Effector memory CD8-positive, alpha-beta T cell (primary cell): ENCODE results near the gene OXLD1.
A peak's percentile ranks its signal among the peaks of the same experiment; 100 is the strongest.

Source experiments
- ATAC-seq: fragments of 150-1000 bp; cut with Tn5 transposase; replicated peaks from 2 replicates; pipeline ENCODE4 v1.10.0; 2021; ENCODE audit warnings: mild to moderate bottlenecking, moderate library complexity
- DNase-seq, 3 experiments: peaks; one replicate each; pipeline ENCODE4 v3.0.0; 2021
- H3K27ac Mint-ChIP-seq, 2 donors: one replicate each; pipeline ENCODE4 v1.8.0; 2022; ENCODE audit warnings: mild to moderate bottlenecking in 2 of 2, mixed read lengths in 2 of 2, moderate library complexity in 2 of 2
- H3K27me3 Mint-ChIP-seq, 2 donors: one replicate each; pipeline ENCODE4 v1.8.0; 2022; ENCODE audit warnings: mixed read lengths in 2 of 2
- H3K36me3 Mint-ChIP-seq: one replicate; pipeline ENCODE4 v1.8.0; 2022; ENCODE audit warnings: mild to moderate bottlenecking, moderate library complexity, mixed read lengths; ENCODE audit not compliant: insufficient read depth
- H3K4me1 Mint-ChIP-seq, 2 donors: one replicate each; pipeline ENCODE4 v1.8.0; 2022; ENCODE audit warnings: low read depth in 2 of 2, mixed read lengths in 2 of 2
- H3K4me3 Mint-ChIP-seq, 2 donors: one replicate each; pipeline ENCODE4 v1.8.0; 2022; ENCODE audit warnings: mild to moderate bottlenecking in 2 of 2, mixed read lengths in 2 of 2, moderate library complexity in 2 of 2
- H3K9me3 Mint-ChIP-seq, 2 donors: one replicate each; pipeline ENCODE4 v1.8.0; 2022; ENCODE audit warnings: mixed read lengths in 2 of 2

The OXLD1 gene

DNA sequence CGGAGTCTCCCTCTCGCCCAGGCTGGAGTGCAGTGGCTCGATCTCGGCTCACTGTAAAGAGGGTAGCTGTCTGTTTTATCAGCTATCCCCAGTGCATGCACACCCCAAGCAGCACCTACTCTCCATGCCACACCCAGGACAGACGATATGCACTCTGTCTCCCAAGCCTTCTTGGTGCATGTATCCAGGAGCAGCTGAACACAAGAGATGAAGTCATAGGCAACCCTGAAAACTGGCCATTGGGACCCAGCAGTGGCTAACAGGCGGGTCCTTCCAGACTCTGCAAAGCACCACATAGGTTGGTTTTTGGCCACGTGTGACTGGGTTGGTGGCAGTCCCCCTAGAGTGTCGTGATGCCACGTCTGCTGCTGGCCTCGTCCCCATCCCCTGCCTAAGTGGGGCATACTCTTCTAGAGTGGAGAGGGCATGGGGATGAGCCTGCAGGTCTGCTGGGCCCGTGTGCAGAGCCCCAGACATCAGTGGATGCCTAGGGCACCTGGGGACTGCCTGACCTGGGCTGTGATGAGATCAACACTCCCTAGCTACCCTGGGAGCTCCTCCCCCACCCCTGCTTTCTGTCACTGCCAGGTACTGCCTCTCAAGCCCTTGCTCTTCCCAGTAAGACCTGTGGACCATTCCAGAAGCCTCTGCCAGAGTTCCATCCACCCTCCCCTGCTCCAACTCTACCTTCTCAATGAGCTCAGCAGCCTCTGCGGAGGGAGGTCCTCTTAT is 19.4 kb downstream of the OXLD1 start:
- no peaks in the 10 kb centered on the region for H3K9me3 Mint-ChIP-seq
- no peaks in the 10 kb centered on the region for H3K36me3 Mint-ChIP-seq
- H3K4me3 Mint-ChIP-seq: no peak overlapping the region

GRCh38 chr17:81644976-81645952 is 21.1 kb downstream of the OXLD1 start:
- no peaks in the 10 kb centered on the region for H3K36me3 Mint-ChIP-seq
- no peaks in the 10 kb centered on the region for H3K4me1 Mint-ChIP-seq
- H3K27ac Mint-ChIP-seq: no peak overlapping the region
- ATAC-seq (no peak), DNase-seq (no peak)
- no peaks in the 10 kb centered on the region for H3K9me3 Mint-ChIP-seq
- peaks cover 9 to 24% of the 10 kb centered on the region in 2 donors for H3K27me3 Mint-ChIP-seq
- no peak overlapping the region for H3K4me3 Mint-ChIP-seq

More for the DNA sequence above, 19.4 kb downstream of the OXLD1 start:
- ATAC-seq (no peak), DNase-seq (no peak)
- Mint-ChIP-seq H3K27ac (no peak overlapping the region), H3K4me1 (no peaks in the 10 kb centered on the region), H3K27me3 (peaks cover 14 to 36% of the 10 kb centered on the region in 2 donors)

DNA sequence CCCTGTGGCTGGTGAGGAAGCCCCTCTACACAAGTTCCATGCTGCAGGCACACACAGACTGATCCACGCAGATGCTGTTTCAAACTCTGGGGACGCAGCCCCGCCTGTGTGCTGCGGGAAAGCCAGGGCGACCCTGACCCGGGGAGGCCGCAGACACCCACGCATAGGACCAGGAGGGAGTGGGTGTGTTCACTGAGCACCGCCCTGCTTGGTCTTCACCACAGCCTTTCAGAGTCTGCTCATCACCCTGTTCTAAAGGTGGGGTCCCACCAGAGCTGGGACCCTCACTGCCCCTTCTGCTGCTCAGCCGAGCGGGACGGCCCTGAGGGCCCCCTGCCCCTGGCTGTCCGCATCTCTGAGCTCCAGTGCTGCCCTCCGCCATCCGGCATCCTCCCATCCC is 21.9 kb downstream of the OXLD1 start:
- no peak for ATAC-seq
- Mint-ChIP-seq H3K4me1 (no peaks in the 10 kb centered on the region), H3K36me3 (no peaks in the 10 kb centered on the region), H3K9me3 (no peaks in the 10 kb centered on the region), H3K4me3 (no peak overlapping the region), H3K27me3 (peaks cover 9 to 20% of the 10 kb centered on the region in 2 donors), H3K27ac (no peak overlapping the region)
- no peak for DNase-seq

GRCh38 chr17:81641825-81642489 is 24.4 kb downstream of the OXLD1 start:
- H3K9me3 Mint-ChIP-seq: no peaks in the 10 kb centered on the region
- H3K36me3 Mint-ChIP-seq: no peaks in the 10 kb centered on the region
- peaks cover 2 to 5% of the 10 kb centered on the region in 2 donors for H3K27me3 Mint-ChIP-seq
- ATAC-seq (no peak), DNase-seq (no peak)
- no peak overlapping the region for H3K27ac Mint-ChIP-seq
- no peak overlapping the region for H3K4me3 Mint-ChIP-seq
- no peaks in the 10 kb centered on the region for H3K4me1 Mint-ChIP-seq

DNA sequence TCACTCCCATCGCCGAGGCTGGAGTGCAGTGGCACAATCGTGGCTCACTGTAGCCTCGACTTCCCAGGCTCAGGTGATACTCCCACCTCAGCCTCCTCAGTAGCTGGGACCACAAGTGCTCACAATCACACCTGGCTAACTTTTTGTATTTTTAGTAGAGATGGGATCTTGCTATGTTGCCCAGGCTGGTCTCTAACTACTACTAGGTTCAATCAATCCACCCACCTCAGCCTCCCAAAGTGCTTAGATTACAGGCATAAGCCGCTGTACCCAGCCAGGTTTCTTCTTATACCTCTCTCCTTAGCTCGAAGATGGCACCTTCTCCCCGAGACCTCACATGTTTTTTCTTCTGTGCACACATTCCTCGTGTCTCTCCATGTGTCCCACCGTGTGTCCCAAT is 26.4 kb downstream of the OXLD1 start:
- ATAC-seq: no peak
- no peak overlapping the region for H3K27ac Mint-ChIP-seq
- H3K36me3 Mint-ChIP-seq: no peaks in the 10 kb centered on the region
- H3K27me3 Mint-ChIP-seq: no peaks in the 10 kb centered on the region
- DNase-seq: no peak
- H3K9me3 Mint-ChIP-seq: no peaks in the 10 kb centered on the region
- H3K4me3 Mint-ChIP-seq: no peak overlapping the region
- peaks cover 10% of the 10 kb centered on the region in 2 donors for H3K4me1 Mint-ChIP-seq

DNA sequence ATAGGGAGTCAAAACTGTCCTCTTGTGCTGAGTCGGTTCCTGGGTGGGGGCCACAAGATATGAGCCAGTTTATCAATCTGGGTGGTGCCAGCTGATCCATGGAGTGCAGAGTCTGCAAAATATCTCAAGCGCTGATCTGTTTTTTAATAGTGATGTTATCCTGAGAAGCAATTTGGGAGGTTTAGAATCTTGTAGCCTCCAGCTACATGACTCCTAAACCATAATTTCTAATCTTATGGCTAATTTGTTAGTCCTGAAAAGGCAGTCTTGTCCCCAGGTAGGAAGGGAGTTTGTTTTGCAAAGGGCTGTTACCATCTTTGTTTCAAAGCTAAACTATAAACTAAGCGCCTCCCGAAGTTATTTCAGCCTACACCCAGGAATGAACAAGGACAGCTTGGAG is 27.7 kb downstream of the OXLD1 start:
- DNase-seq (no peak), ATAC-seq (no peak)
- Mint-ChIP-seq H3K27ac (no peak overlapping the region), H3K4me3 (no peak overlapping the region), H3K4me1 (peaks cover 10% of the 10 kb centered on the region in 2 donors), H3K36me3 (no peaks in the 10 kb centered on the region), H3K9me3 (no peaks in the 10 kb centered on the region), H3K27me3 (no peaks in the 10 kb centered on the region)

DNA sequence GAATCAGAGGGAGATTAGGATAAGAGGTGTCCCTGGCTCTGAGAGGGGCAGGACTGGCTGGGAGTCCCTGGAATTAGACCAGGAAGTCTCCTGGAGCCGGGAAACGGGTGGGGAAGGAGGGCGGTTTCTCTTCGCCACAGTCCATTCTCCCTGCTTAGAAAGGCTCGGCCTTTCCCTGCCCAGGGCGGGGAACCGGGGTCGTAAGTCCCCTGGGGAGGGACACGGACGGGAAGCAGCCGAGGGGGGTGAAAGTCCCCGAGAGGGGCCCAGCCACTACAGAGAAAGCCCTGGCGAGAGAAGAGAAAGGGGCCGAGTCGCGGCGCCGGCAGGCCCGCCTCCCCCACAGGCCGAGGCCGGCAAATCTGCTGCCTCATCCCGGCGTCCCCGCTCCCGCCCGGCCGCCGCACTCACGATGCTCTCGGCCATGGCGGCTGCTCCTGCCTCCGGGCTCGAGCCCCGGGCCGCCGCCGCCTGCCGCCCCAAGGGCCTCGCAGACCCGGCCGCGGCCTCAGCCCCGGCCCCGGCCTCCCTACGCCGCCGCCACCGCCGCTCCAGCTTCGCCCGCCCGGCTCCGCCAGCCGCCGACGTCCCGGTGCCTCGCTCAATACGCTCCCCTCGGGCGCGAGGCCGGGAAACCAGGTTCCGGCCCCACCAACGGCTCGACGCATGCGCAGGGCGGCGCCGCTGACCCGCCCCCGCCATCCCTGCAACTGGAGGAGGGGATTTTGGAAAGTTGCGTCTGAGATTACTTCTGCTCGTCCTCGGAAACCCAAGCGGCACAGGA is 29.7 kb downstream of the OXLD1 start, which contains the start of the genes NPLOC4 and TSPAN10:
NPLOC4 (minus strand) TSS at position 608 of the 784 bp plus-strand sequence; CDS start at position 426, 182 bp downstream.
TSPAN10 (plus strand) TSS at position 692 of the 784 bp plus-strand sequence. CDS start 5,217 bp downstream, outside the sequence.
- Mint-ChIP-seq H3K27me3 (no peaks in the 10 kb centered on the region), H3K4me1 (peaks cover 11 to 14% of the 10 kb centered on the region in 2 donors), H3K27ac (peak within 1 kb of the TSS; percentile 84 to 92)

GRCh38 chr17:81635973-81636504 is 30.4 kb downstream of the OXLD1 start:
- Mint-ChIP-seq H3K27me3 (no peaks in the 10 kb centered on the region), H3K36me3 (no peaks in the 10 kb centered on the region), H3K27ac (peak overlapping the region; percentile 84 to 92), H3K4me3 (peak overlapping the region; percentile 82 to 85), H3K4me1 (peaks cover 14% of the 10 kb centered on the region in 2 donors), H3K9me3 (no peaks in the 10 kb centered on the region)
- peak; percentile 4 for ATAC-seq
- DNase-seq: no peak

More for the DNA sequence above, 29.7 kb downstream of the OXLD1 start, which contains the start of the genes NPLOC4 and TSPAN10:
- ATAC-seq (peak; percentile 92), DNase-seq (peak; percentile 68 to 75 (median 72))
- Mint-ChIP-seq H3K36me3 (no peaks in the 10 kb centered on the region), H3K9me3 (no peaks in the 10 kb centered on the region), H3K4me3 (peak within 1 kb of the TSS; percentile 82 to 85)

GRCh38 chr17:81635431-81635830 is 31.0 kb downstream of the OXLD1 start:
- Mint-ChIP-seq H3K4me1 (peaks cover 14% of the 10 kb centered on the region in 2 donors), H3K27ac (peak overlapping the region; percentile 84 to 92), H3K27me3 (no peaks in the 10 kb centered on the region), H3K4me3 (peak overlapping the region; percentile 82 to 85), H3K9me3 (no peaks in the 10 kb centered on the region), H3K36me3 (peaks cover 4% of the 10 kb centered on the region)
- no peak for DNase-seq
- ATAC-seq: no peak

- Mint-ChIP-seq H3K36me3 (peaks cover 40% of the 10 kb centered on the region), H3K4me1 (peaks cover 14% of the 10 kb centered on the region in 2 donors), H3K27ac (no peak overlapping the region), H3K9me3 (no peaks in the 10 kb centered on the region), H3K4me3 (no peak overlapping the region), H3K27me3 (no peaks in the 10 kb centered on the region)
- DNase-seq: no peak
- ATAC-seq: no peak
Measured at GRCh38 chr17:81631482-81631881, 34.9 kb downstream of the OXLD1 start.

DNA sequence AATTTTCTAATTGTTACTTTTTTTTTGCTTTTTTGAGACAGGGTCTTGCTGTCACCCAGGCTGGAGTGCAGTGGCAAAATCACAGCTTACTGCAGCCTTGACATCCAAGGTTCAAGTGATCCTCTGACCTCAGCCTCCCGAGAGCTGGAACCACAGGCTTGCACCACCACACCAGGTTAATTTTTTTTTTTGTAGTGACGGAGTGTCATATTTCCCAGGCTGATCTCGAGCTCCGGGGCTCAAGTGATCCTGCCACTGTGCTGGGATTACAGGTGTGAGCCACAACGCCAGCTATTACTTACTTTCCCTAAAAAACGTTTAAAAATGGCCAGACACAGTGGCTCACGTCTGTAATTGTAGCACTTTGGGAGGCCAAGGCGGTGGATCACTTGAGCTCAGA is 36.1 kb downstream of the OXLD1 start:
- Mint-ChIP-seq H3K27ac (no peak overlapping the region), H3K27me3 (no peaks in the 10 kb centered on the region), H3K36me3 (peaks cover 52% of the 10 kb centered on the region), H3K4me1 (peaks cover 7 to 8% of the 10 kb centered on the region in 2 donors), H3K4me3 (no peak overlapping the region), H3K9me3 (no peaks in the 10 kb centered on the region)
- ATAC-seq: no peak
- DNase-seq: no peak

GRCh38 chr17:81621494-81622130 is 44.8 kb downstream of the OXLD1 start:
- DNase-seq (no peak), ATAC-seq (no peak)
- Mint-ChIP-seq H3K27ac (peak overlapping the region in 1 of 2 donors; percentile 64), H3K4me3 (no peak overlapping the region), H3K9me3 (peaks cover 0 to 3% of the 10 kb centered on the region in 2 donors), H3K4me1 (peaks cover 14 to 20% of the 10 kb centered on the region in 2 donors), H3K27me3 (no peaks in the 10 kb centered on the region), H3K36me3 (peaks cover 82% of the 10 kb centered on the region)
